ENCODE measurements around the gene FERMT1.

DNA sequence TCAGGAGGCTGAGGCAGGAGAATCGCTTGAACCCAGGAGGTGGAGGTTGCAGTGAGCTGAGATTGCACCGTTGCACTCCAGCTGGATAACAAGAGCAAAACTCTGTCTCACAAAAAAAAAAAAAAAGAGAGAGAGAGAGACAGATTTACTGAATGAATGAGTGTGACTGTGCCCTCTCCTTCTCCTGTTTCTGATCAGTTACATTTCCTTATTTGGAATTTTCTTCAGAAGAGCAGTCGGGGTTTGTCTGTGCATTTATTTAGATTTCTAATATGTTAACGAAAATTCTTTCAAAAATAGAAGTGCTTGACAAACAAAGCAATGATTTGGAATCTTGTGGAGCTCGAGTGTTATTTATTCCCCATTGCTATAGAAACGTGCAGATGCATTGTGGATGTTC is 62.6 kb downstream of the FERMT1 start:
- TF ChIP-seq POLR2A (IDR thresholded peaks at IDR 0.05) = no peak
- TF ChIP-seq, protein P1, sequence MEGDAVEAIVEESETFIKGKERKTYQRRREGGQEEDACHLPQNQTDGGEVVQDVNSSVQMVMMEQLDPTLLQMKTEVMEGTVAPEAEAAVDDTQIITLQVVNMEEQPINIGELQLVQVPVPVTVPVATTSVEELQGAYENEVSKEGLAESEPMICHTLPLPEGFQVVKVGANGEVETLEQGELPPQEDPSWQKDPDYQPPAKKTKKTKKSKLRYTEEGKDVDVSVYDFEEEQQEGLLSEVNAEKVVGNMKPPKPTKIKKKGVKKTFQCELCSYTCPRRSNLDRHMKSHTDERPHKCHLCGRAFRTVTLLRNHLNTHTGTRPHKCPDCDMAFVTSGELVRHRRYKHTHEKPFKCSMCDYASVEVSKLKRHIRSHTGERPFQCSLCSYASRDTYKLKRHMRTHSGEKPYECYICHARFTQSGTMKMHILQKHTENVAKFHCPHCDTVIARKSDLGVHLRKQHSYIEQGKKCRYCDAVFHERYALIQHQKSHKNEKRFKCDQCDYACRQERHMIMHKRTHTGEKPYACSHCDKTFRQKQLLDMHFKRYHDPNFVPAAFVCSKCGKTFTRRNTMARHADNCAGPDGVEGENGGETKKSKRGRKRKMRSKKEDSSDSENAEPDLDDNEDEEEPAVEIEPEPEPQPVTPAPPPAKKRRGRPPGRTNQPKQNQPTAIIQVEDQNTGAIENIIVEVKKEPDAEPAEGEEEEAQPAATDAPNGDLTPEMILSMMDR (IDR thresholded peaks at IDR 0.05) = no peak

Measured in adrenal gland (tissue), 5 donors.